B cell (primary cell): ENCODE data around the gene ASPHD1. TPM values are rescaled to one million over a fixed set of nuclear protein-coding genes. Genes with fewer than 3 reads are reported as not detected.
"Not testable (repeated sequence)": the region's sequence is repeated elsewhere in the genome, so short reads cannot be mapped to it uniquely, and the experiment has no call there.

Experiments
- ATAC-seq: fragments of 200-7000 bp; cut with Tn5 transposase; one replicate; pipeline ENCODE4 v1.10.0; 2021; ENCODE audit warnings: low read depth, mild to moderate bottlenecking, moderate number of reproducible peaks, moderate library complexity
- CTCF ChIA-PET: fragments of 350-600 bp; sonication (Branson Sonifier 250); formaldehyde crosslinking; loops from one replicate; lab custom pipeline; 2021; ENCODE audit warnings: antibody characterized with exemption, inconsistent platforms; lab: Charles Lee
- POLR2A ChIA-PET: fragments of 350-600 bp; sonication (Branson Sonifier 250); formaldehyde crosslinking; loops from one replicate; lab custom pipeline; 2021; ENCODE audit warnings: antibody characterized with exemption; lab: Charles Lee
- DNase-seq: peaks from one replicate; pipeline ENCODE4 v3.0.0; 2013
- H2AFZ ChIP-seq: 2 replicates; pipeline ENCODE4 v1.6.1; 2012; ENCODE audit warnings: mild to moderate bottlenecking, low read depth, low read length; ENCODE audit not compliant: insufficient read depth, poor library complexity, severe bottlenecking
- H3K27ac ChIP-seq, 2 donors: 1 replicate in 1 of 2; 2 replicates in 1 of 2; pipeline ENCODE4 v1.5.1; 2012 to 2013; ENCODE audit warnings: low read length in 2 of 2, mild to moderate bottlenecking in 2 of 2, moderate library complexity in 1 of 2
- H3K27me3 ChIP-seq, 4 experiments: fragments of 200-600 bp in 1 of 4; sonication (generic) in 1 of 4; replicated peaks in 1 of 4; 1 replicate in 2 of 4; 2 replicates in 2 of 4; pipeline versions ENCODE4 v1.6.1 to v1.7.0; 2013 to 2016; ENCODE audit warnings: low read length in 3 of 4, mild to moderate bottlenecking in 2 of 4, mixed read lengths in 1 of 4, moderate library complexity in 1 of 4; ENCODE audit not compliant: insufficient read depth in 4 of 4, control insufficient read depth in 3 of 4; ENCODE audit errors: control extremely low read depth in 1 of 4
- H3K36me3 ChIP-seq, 2 experiments: replicated peaks in 1 of 2; 1 replicate in 1 of 2; 2 replicates in 1 of 2; pipeline versions ENCODE4 v1.6.1 to v1.7.1; 2013; ENCODE audit warnings: low read length in 1 of 2; ENCODE audit not compliant: insufficient read depth in 2 of 2, control insufficient read depth in 1 of 2; ENCODE audit errors: control extremely low read depth in 1 of 2, extremely low read depth in 1 of 2
- H3K4me1 ChIP-seq, 2 donors: fragments of 200-600 bp in 1 of 2; sonication (generic) in 1 of 2; 1 replicate in 1 of 2; 2 replicates in 1 of 2; pipeline versions ENCODE4 v1.5.1 to v1.6.1; 2013 to 2017; ENCODE audit warnings: low read length in 2 of 2; ENCODE audit not compliant: control insufficient read depth in 2 of 2, insufficient read depth in 2 of 2
- H3K4me2 ChIP-seq: replicated peaks from 2 replicates; pipeline ENCODE3; 2012; ENCODE audit warnings: mild to moderate bottlenecking, low read depth, low read length; ENCODE audit not compliant: poor library complexity, severe bottlenecking
- H3K4me3 ChIP-seq, 5 experiments: fragments of 200-600 bp in 1 of 5; sonication (generic) in 1 of 5; 1 replicate in 3 of 5; 2 replicates in 2 of 5; pipeline versions ENCODE4 v1.5.1 to v1.7.0; 2011 to 2016; ENCODE audit warnings: low read length in 4 of 5, mild to moderate bottlenecking in 4 of 5, low read depth in 2 of 5, control low read depth in 1 of 5, moderate library complexity in 1 of 5; ENCODE audit not compliant: insufficient read depth in 1 of 5; ENCODE audit errors: control extremely low read depth in 1 of 5, extremely low read depth in 1 of 5
- H3K79me2 ChIP-seq: fragments of 200-600 bp; sonication (generic); one replicate; pipeline ENCODE4 v1.6.0; 2016; ENCODE audit warnings: low read length; ENCODE audit not compliant: control insufficient read depth, insufficient read depth
- H3K9ac ChIP-seq: fragments of 200-600 bp; sonication (generic); 2 replicates; pipeline ENCODE4 v1.6.1; 2017; ENCODE audit warnings: mild to moderate bottlenecking, low read length, moderate library complexity
- H3K9me3 ChIP-seq, 3 donors: one replicate each; pipeline versions ENCODE4 v1.6.1 to v1.7.1; 2013; ENCODE audit warnings: low read length in 2 of 3; ENCODE audit not compliant: control insufficient read depth in 2 of 3, insufficient read depth in 1 of 3; ENCODE audit errors: control extremely low read depth in 1 of 3
- H4K20me1 ChIP-seq: 2 replicates; pipeline ENCODE4 v1.6.0; 2012; ENCODE audit warnings: mild to moderate bottlenecking, low read length; ENCODE audit not compliant: insufficient read depth, control insufficient read depth, poor library complexity, severe bottlenecking
- H3K27ac Mint-ChIP-seq: one replicate; pipeline ENCODE4 v1.8.0; 2021; ENCODE audit warnings: mixed read lengths
- H3K27me3 Mint-ChIP-seq: one replicate; pipeline ENCODE4 v1.8.0; 2021; ENCODE audit warnings: mixed read lengths
- H3K4me1 Mint-ChIP-seq: one replicate; pipeline ENCODE4 v1.8.0; 2021; ENCODE audit warnings: mixed read lengths
- H3K4me3 Mint-ChIP-seq: one replicate; pipeline ENCODE4 v1.8.0; 2021; ENCODE audit warnings: mixed read lengths
- H3K9me3 Mint-ChIP-seq: one replicate; pipeline ENCODE4 v1.8.0; 2022; ENCODE audit warnings: mixed read lengths; ENCODE audit not compliant: insufficient read depth
- EZH2 ChIP-seq: IDR thresholded peaks from 2 replicates; pipeline ENCODE4 v1.6.1; 2012; ENCODE audit warnings: borderline replicate concordance, low read depth, mild to moderate bottlenecking, moderate library complexity, low read length; ENCODE audit not compliant: insufficient read depth, poor library complexity, severe bottlenecking
- WGBS: methylation state at CpG from one replicate; pipeline ENCODE4 v1.1.5; 2013; ENCODE audit warnings: missing lambda C conversion rate; ENCODE audit not compliant: insufficient coverage; 5-methylcytosine and 5-hydroxymethylcytosine counted together
- intact Hi-C: fragments of 100-400 bp; cut with micrococcal nuclease; formaldehyde crosslinking; loops from one replicate; pipeline ENCODE4 v1.10.0; 2022
- polyA plus RNA-seq: library from polyadenylated mRNA; depleted of rRNA; stranded (reverse); fragments of >200 nt; gene quantifications from 2 replicates; pipeline ENCODE4 v1.2.3, GENCODE V29; 2012
- total RNA-seq, 2 donors: library from RNA; stranded (reverse); fragments of 120-200 nt in 1 of 2; gene quantifications; 1 replicate in 1 of 2; 2 replicates in 1 of 2; pipeline versions ENCODE4 v1.2.3 to v1.2.4, GENCODE V29; 2013 to 2022
- TF ChIP-seq, protein P1 (sequence below): fragments of 200-600 bp; IDR thresholded peaks from one replicate; pipeline ENCODE4 v1.8.0; 2022; ENCODE audit warnings: antibody characterized with exemption, mild to moderate bottlenecking

The ASPHD1 gene
- total and polyA plus RNA-seq, 2 donors (not counting 1 experiment from before 2014, with no cell fraction given): not detected

- H3K4me3 Mint-ChIP-seq: no peak overlapping the region
- Histone ChIP-seq H3K9me3 (no peaks in the 10 kb centered on the region), H3K27me3 (no peaks in the 10 kb centered on the region), H3K4me3 (no peak overlapping the region), H3K4me1 (no peaks in the 10 kb centered on the region), H2AFZ (no peak overlapping the region), H3K27ac (no peak overlapping the region), H3K79me2 (no peaks in the 10 kb centered on the region), H3K9ac (no peak overlapping the region), H4K20me1 (no peaks in the 10 kb centered on the region), H3K4me2 (no peak overlapping the region), H3K36me3 (peaks cover 0 to 10% of the 10 kb centered on the region in 2 experiments)
- intact Hi-C loops: loop anchor here (10.0 kb wide), 1 partner anchor 215 kb away; no protein-coding TSS in a partner anchor
- H3K27ac Mint-ChIP-seq: no peak overlapping the region
- no peaks in the 10 kb centered on the region for H3K9me3 Mint-ChIP-seq
- CTCF ChIA-PET: no interaction called here
- peaks cover 3% of the 10 kb centered on the region for H3K4me1 Mint-ChIP-seq
- WGBS: 70% methylated on average over 1 of the region's 2 CpGs
- TF ChIP-seq EZH2: no peak
- TF ChIP-seq, protein P1, sequence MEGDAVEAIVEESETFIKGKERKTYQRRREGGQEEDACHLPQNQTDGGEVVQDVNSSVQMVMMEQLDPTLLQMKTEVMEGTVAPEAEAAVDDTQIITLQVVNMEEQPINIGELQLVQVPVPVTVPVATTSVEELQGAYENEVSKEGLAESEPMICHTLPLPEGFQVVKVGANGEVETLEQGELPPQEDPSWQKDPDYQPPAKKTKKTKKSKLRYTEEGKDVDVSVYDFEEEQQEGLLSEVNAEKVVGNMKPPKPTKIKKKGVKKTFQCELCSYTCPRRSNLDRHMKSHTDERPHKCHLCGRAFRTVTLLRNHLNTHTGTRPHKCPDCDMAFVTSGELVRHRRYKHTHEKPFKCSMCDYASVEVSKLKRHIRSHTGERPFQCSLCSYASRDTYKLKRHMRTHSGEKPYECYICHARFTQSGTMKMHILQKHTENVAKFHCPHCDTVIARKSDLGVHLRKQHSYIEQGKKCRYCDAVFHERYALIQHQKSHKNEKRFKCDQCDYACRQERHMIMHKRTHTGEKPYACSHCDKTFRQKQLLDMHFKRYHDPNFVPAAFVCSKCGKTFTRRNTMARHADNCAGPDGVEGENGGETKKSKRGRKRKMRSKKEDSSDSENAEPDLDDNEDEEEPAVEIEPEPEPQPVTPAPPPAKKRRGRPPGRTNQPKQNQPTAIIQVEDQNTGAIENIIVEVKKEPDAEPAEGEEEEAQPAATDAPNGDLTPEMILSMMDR: no peak
- no peak for DNase-seq
- POLR2A ChIA-PET: no interaction called here
- H3K27me3 Mint-ChIP-seq: no peaks in the 10 kb centered on the region
- no peak for ATAC-seq
Observed at GRCh38 chr16:29909391-29909790, 9.1 kb downstream of the ASPHD1 start.

GRCh38 chr16:29909851-29910250, 9.6 kb downstream of the ASPHD1 start:
- CTCF ChIA-PET, H3K9me3 ChIP-seq, H3K27me3 Mint-ChIP-seq, POLR2A ChIA-PET, DNase-seq, ATAC-seq, H3K27ac ChIP-seq, H3K4me2 ChIP-seq, H3K79me2 ChIP-seq, H3K27me3 ChIP-seq, H3K27ac Mint-ChIP-seq, H4K20me1 ChIP-seq, H3K9ac ChIP-seq, H3K9me3 Mint-ChIP-seq, H3K4me3 Mint-ChIP-seq, H3K4me1 ChIP-seq, H3K4me1 Mint-ChIP-seq, H3K4me3 ChIP-seq, H2AFZ ChIP-seq: not testable (repeated sequence)
- intact Hi-C loops: loop anchor here (10.0 kb wide), 1 partner anchor 215 kb away; no protein-coding TSS in a partner anchor
- H3K36me3 ChIP-seq: peaks cover 0 to 10% of the 10 kb centered on the region in 2 experiments
- WGBS: 100% methylated on average over 1 of the region's 6 CpGs
